Stimulated activated CD8-positive, alpha-beta memory T cell treated with anti-CD3 and anti-CD28 coated beads, Interleukin-15, amount 100 ng/mL, for 48 hours (primary cell): ENCODE measurements around the gene MRTFA.

Experiments
- DNase-seq, 2 donors: peaks; one replicate each; pipeline ENCODE4 v3.0.0-alpha.2; 2020; ENCODE audit warnings: low read depth in 2 of 2

Gene MRTFA

GRCh38 chr22:40410731-40411505 is 225.6 kb downstream of the MRTFA start:
- no peak for DNase-seq

- DNase-seq, result no peak
Observed at GRCh38 chr22:40410272-40410671, 226.2 kb downstream of the MRTFA start.

- no peak for DNase-seq
Observed at GRCh38 chr22:40409613-40410113, 226.9 kb downstream of the MRTFA start.

GRCh38 chr22:40408718-40409612 is 227.6 kb downstream of the MRTFA start:
- no peak for DNase-seq

- DNase-seq, result no peak
Observed at GRCh38 chr22:40407831-40408717, 228.4 kb downstream of the MRTFA start.

- DNase-seq, result no peak
Observed at GRCh38 chr22:40407021-40407761, 229.3 kb downstream of the MRTFA start.

- DNase-seq, result no peak
Observed at GRCh38 chr22:40406063-40406890, 230.2 kb downstream of the MRTFA start.

- DNase-seq, result no peak
Observed at GRCh38 chr22:40405178-40406062, 231.1 kb downstream of the MRTFA start.

GRCh38 chr22:40404251-40405177 is 232.0 kb downstream of the MRTFA start:
- no peak for DNase-seq

- DNase-seq, result no peak
Observed at GRCh38 chr22:40403651-40404050, 232.9 kb downstream of the MRTFA start.

GRCh38 chr22:40403141-40403540 is 233.4 kb downstream of the MRTFA start:
- no peak for DNase-seq

GRCh38 chr22:40401981-40402406 is 234.5 kb downstream of the MRTFA start:
- DNase-seq, result peak in 1 of 2 donors; percentile 25

GRCh38 chr22:40401532-40401931 is 235.0 kb downstream of the MRTFA start:
- DNase-seq, result peak; percentile 47 to 72

- DNase-seq, result peak in 1 of 2 donors; percentile 26
Observed at GRCh38 chr22:40400159-40400558, 236.4 kb downstream of the MRTFA start.

GRCh38 chr22:40399621-40400020 is 236.9 kb downstream of the MRTFA start:
- DNase-seq, result no peak

- no peak for DNase-seq
Observed at GRCh38 chr22:40397396-40397795, 239.1 kb downstream of the MRTFA start.

GRCh38 chr22:40396882-40397281 is 239.6 kb downstream of the MRTFA start:
- DNase-seq, result no peak

GRCh38 chr22:40395607-40396006 is 240.9 kb downstream of the MRTFA start:
- DNase-seq, result no peak
